Trophoblast cell (in vitro differentiated cells and primary cell): Measurements from ENCODE around the gene WDR86.

Source experiments
- DNase-seq, 2 donors: peaks; one replicate each; pipeline ENCODE4 v3.0.0-alpha.2; 2016
- H2AFZ ChIP-seq: 2 replicates; pipeline ENCODE4 v1.6.1; 2013; ENCODE audit warnings: low read length, moderate library complexity, mild to moderate bottlenecking; ENCODE audit not compliant: insufficient read depth, poor library complexity
- H2AK5ac ChIP-seq: 2 replicates; pipeline ENCODE4 v1.6.1; 2013; ENCODE audit warnings: mild to moderate bottlenecking, low read length
- H2BK120ac ChIP-seq: 2 replicates; pipeline ENCODE4 v1.6.1; 2013; ENCODE audit warnings: low read length, mild to moderate bottlenecking, moderate library complexity; ENCODE audit not compliant: insufficient read depth, poor library complexity
- H2BK12ac ChIP-seq: 2 replicates; pipeline ENCODE4 v1.6.1; 2013; ENCODE audit warnings: mild to moderate bottlenecking, low read length, moderate library complexity
- H2BK5ac ChIP-seq: 2 replicates; pipeline ENCODE4 v1.6.1; 2013; ENCODE audit warnings: low read length, low read depth, moderate library complexity, mild to moderate bottlenecking; ENCODE audit not compliant: poor library complexity
- H3K14ac ChIP-seq: 2 replicates; pipeline ENCODE4 v1.6.1; 2013; ENCODE audit warnings: mild to moderate bottlenecking, low read length
- H3K18ac ChIP-seq: 2 replicates; pipeline ENCODE4 v1.6.1; 2013; ENCODE audit warnings: mild to moderate bottlenecking, low read length
- H3K23ac ChIP-seq: 2 replicates; pipeline ENCODE4 v1.6.1; 2013; ENCODE audit warnings: low read length
- H3K27ac ChIP-seq: 2 replicates; pipeline ENCODE4 v1.5.1; 2013; ENCODE audit warnings: low read depth, mild to moderate bottlenecking, inconsistent platforms, low read length, moderate library complexity
- H3K27me3 ChIP-seq: 2 replicates; pipeline ENCODE4 v1.6.1; 2013; ENCODE audit warnings: inconsistent platforms, mild to moderate bottlenecking, low read length, moderate library complexity; ENCODE audit not compliant: insufficient read depth
- H3K36me3 ChIP-seq, 2 experiments: 1 replicate in 1 of 2; 2 replicates in 1 of 2; pipeline ENCODE4 v1.6.1; 2013; ENCODE audit warnings: low read length in 2 of 2, mild to moderate bottlenecking in 2 of 2, moderate library complexity in 1 of 2; ENCODE audit not compliant: insufficient read depth in 2 of 2, control insufficient read depth in 1 of 2
- H3K4ac ChIP-seq: 2 replicates; pipeline ENCODE4 v1.6.1; 2013; ENCODE audit warnings: low read depth, mild to moderate bottlenecking, low read length, moderate library complexity
- H3K4me1 ChIP-seq, 2 experiments: 1 replicate in 1 of 2; 2 replicates in 1 of 2; pipeline ENCODE4 v1.6.1; 2013; ENCODE audit warnings: low read length in 2 of 2, mild to moderate bottlenecking in 2 of 2, moderate library complexity in 1 of 2; ENCODE audit not compliant: insufficient read depth in 2 of 2, control insufficient read depth in 1 of 2
- H3K4me2 ChIP-seq: 2 replicates; pipeline ENCODE4 v1.6.1; 2013; ENCODE audit warnings: inconsistent platforms, mild to moderate bottlenecking, low read length, moderate library complexity
- H3K4me3 ChIP-seq: 2 replicates; pipeline ENCODE4 v1.5.1; 2013; ENCODE audit warnings: mild to moderate bottlenecking, low read depth, low read length, inconsistent platforms
- H3K79me1 ChIP-seq: one replicate; pipeline ENCODE4 v1.6.1; 2013; ENCODE audit warnings: low read length
- H3K79me2 ChIP-seq: 2 replicates; pipeline ENCODE4 v1.6.1; 2013; ENCODE audit warnings: low read length, mild to moderate bottlenecking; ENCODE audit not compliant: control insufficient read depth, insufficient read depth, poor library complexity
- H3K9ac ChIP-seq: 2 replicates; pipeline ENCODE4 v1.6.1; 2013; ENCODE audit warnings: mild to moderate bottlenecking, low read length
- H3K9me3 ChIP-seq: 2 replicates; pipeline ENCODE4 v1.6.1; 2013; ENCODE audit warnings: low read depth, mild to moderate bottlenecking, control low read depth, inconsistent platforms, low read length; ENCODE audit not compliant: insufficient read depth
- H4K12ac ChIP-seq: 2 replicates; pipeline ENCODE4 v1.6.1; 2013; ENCODE audit warnings: low read depth, mild to moderate bottlenecking, low read length, moderate library complexity
- H4K8ac ChIP-seq: 2 replicates; pipeline ENCODE4 v1.6.1; 2013; ENCODE audit warnings: low read depth, mild to moderate bottlenecking, low read length, moderate library complexity
- H4K91ac ChIP-seq: one replicate; pipeline ENCODE4 v1.6.1; 2013; ENCODE audit warnings: low read depth, mild to moderate bottlenecking, low read length, moderate library complexity
- WGBS: extraction: QIAGEN DNeasy Blood & Tissue Kit; methylation state at CpG from one replicate; pipeline ENCODE4 v1.1.7; 2013; ENCODE audit warnings: missing lambda C conversion rate; ENCODE audit not compliant: insufficient read length, insufficient coverage; ENCODE audit errors: extremely low coverage; 5-methylcytosine and 5-hydroxymethylcytosine counted together

Gene WDR86

GRCh38 chr7:151412318-151412717 is 2.5 kb upstream of the WDR86 start:
- H3K27ac ChIP-seq: no peak overlapping the region
- no CpG with 5 or more reads among the region's 4 CpGs for WGBS
- H2BK12ac ChIP-seq: no peak overlapping the region
- no peak overlapping the region for H3K14ac ChIP-seq
- no peak overlapping the region for H3K4me2 ChIP-seq
- no peak overlapping the region for H3K23ac ChIP-seq
- H3K79me1 ChIP-seq: peaks cover 11% of the 10 kb centered on the region
- H2BK120ac ChIP-seq: no peak overlapping the region
- H4K12ac ChIP-seq: no peak overlapping the region
- no peak overlapping the region for H2AFZ ChIP-seq
- peaks cover 12 to 19% of the 10 kb centered on the region in 2 experiments for H3K4me1 ChIP-seq
- H3K9ac ChIP-seq: no peak overlapping the region
- H3K18ac ChIP-seq: no peak overlapping the region
- H3K4me3 ChIP-seq: no peak overlapping the region
- H3K36me3 ChIP-seq: no peaks in the 10 kb centered on the region
- H3K27me3 ChIP-seq: no peaks in the 10 kb centered on the region
- H2AK5ac ChIP-seq: no peak overlapping the region
- H3K4ac ChIP-seq: no peak overlapping the region
- H2BK5ac ChIP-seq: no peak overlapping the region
- H3K79me2 ChIP-seq: peaks cover 12% of the 10 kb centered on the region
- peak; percentile 46 to 50 for DNase-seq
- H4K8ac ChIP-seq: no peak overlapping the region
- no peak overlapping the region for H4K91ac ChIP-seq
- no peaks in the 10 kb centered on the region for H3K9me3 ChIP-seq

DNA sequence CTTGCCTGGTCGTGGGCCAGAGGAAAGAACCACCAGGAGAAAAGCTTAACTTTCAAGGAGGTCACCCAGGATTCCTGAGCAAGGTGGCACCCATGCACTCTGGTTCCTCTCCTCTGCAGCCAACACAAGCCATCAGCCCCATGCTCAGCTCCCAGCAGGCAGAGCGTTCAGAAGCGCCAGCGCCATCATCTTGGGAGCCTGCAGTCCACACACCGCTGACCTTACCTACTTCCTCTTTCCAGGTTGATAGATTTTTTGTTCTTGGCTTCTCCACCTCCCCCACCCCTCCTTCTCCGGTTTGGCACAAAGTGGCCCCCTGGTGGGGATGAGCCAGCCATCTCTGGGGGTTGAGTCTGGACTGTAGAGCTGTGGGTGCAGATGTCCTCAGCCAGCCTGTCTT is 1.7 kb upstream of the WDR86 start:
- Histone ChIP-seq H4K91ac (no peak overlapping the region), H4K12ac (no peak overlapping the region), H3K79me1 (peaks cover 11% of the 10 kb centered on the region), H3K27ac (no peak overlapping the region), H2BK12ac (no peak overlapping the region), H3K79me2 (peaks cover 12% of the 10 kb centered on the region), H3K9ac (no peak overlapping the region), H4K8ac (no peak overlapping the region), H3K23ac (no peak overlapping the region), H3K4me3 (no peak overlapping the region), H2AFZ (no peak overlapping the region), H3K36me3 (no peaks in the 10 kb centered on the region), H2BK5ac (no peak overlapping the region), H3K14ac (no peak overlapping the region), H3K27me3 (no peaks in the 10 kb centered on the region), H2AK5ac (no peak overlapping the region), H2BK120ac (no peak overlapping the region), H3K4me1 (peaks cover 12 to 19% of the 10 kb centered on the region in 2 experiments), H3K4ac (no peak overlapping the region), H3K9me3 (no peaks in the 10 kb centered on the region), H3K4me2 (no peak overlapping the region), H3K18ac (no peak overlapping the region)
- DNase-seq: no peak
- no CpG with 5 or more reads among the region's 6 CpGs for WGBS

GRCh38 chr7:151410405-151411390 is 860 bp upstream of the WDR86 start:
- H3K4me3 ChIP-seq: peak overlapping the region; percentile 79
- H4K8ac ChIP-seq: peak overlapping the region; percentile 86
- no peak overlapping the region for H3K23ac ChIP-seq
- no peak overlapping the region for H3K27ac ChIP-seq
- peak overlapping the region; percentile 88 for H2BK120ac ChIP-seq
- peak overlapping the region; percentile 39 for H4K12ac ChIP-seq
- H2BK12ac ChIP-seq: peak overlapping the region; percentile 92
- peak overlapping the region; percentile 96 for H2AFZ ChIP-seq
- no peak overlapping the region for H2AK5ac ChIP-seq
- peak overlapping the region; percentile 66 for H3K18ac ChIP-seq
- H3K27me3 ChIP-seq: no peaks in the 10 kb centered on the region
- peaks cover 11% of the 10 kb centered on the region for H3K79me1 ChIP-seq
- H3K4me2 ChIP-seq: peak overlapping the region; percentile 69
- peaks cover 12% of the 10 kb centered on the region for H3K79me2 ChIP-seq
- H4K91ac ChIP-seq: peak overlapping the region; percentile 83
- peak overlapping the region; percentile 84 for H3K4ac ChIP-seq
- H3K36me3 ChIP-seq: peaks cover 0 to 4% of the 10 kb centered on the region in 2 experiments
- no CpG with 5 or more reads among the region's 55 CpGs for WGBS
- H3K9me3 ChIP-seq: no peaks in the 10 kb centered on the region
- peak overlapping the region; percentile 30 for H3K9ac ChIP-seq
- H3K4me1 ChIP-seq: peaks cover 10 to 16% of the 10 kb centered on the region in 2 experiments
- H2BK5ac ChIP-seq: peak overlapping the region; percentile 80
- no peak for DNase-seq
- H3K14ac ChIP-seq: peak overlapping the region; percentile 63

- Histone ChIP-seq H3K4me2 (peak overlapping the region; percentile 69), H3K9ac (peak overlapping the region; percentile 68), H3K79me1 (peaks cover 11% of the 10 kb centered on the region), H2BK120ac (no peak overlapping the region), H3K9me3 (no peaks in the 10 kb centered on the region), H3K14ac (peak overlapping the region; percentile 43), H3K4me1 (peaks cover 20 to 24% of the 10 kb centered on the region in 2 experiments), H3K27me3 (no peaks in the 10 kb centered on the region), H4K12ac (peak overlapping the region; percentile 17), H3K36me3 (peaks cover 0 to 4% of the 10 kb centered on the region in 2 experiments), H2AFZ (peak overlapping the region; percentile 31), H3K79me2 (peaks cover 12% of the 10 kb centered on the region), H3K4me3 (peak overlapping the region; percentile 79), H2BK12ac (peak overlapping the region; percentile 56), H3K23ac (no peak overlapping the region), H4K8ac (peak overlapping the region; percentile 38), H2AK5ac (no peak overlapping the region), H2BK5ac (no peak overlapping the region), H3K4ac (peak overlapping the region; percentile 68), H3K18ac (peak overlapping the region; percentile 74), H3K27ac (no peak overlapping the region), H4K91ac (peak overlapping the region; percentile 83)
- WGBS: no CpG with 5 or more reads among the region's 61 CpGs
- DNase-seq: no peak
These were observed 785 bp downstream of the WDR86 start for GRCh38 chr7:151408839-151409666.
